AG10803 (cell line): ENCODE data around the gene NFATC1.

Source experiments
- DNase-seq: peaks from one replicate; pipeline ENCODE4 v3.0.0; 2010; ENCODE audit warnings: low read depth
- H3K4me3 ChIP-seq: 2 replicates; pipeline ENCODE4 v1.5.1; 2011; ENCODE audit warnings: mild to moderate bottlenecking, low read length, control low read depth
- TF ChIP-seq, protein P1 (sequence below): conservative IDR thresholded peaks from 2 replicates; pipeline ENCODE4 v1.5.1; 2011; ENCODE audit warnings: mild to moderate bottlenecking, low read length, control low read depth, inconsistent platforms

Gene NFATC1

DNA sequence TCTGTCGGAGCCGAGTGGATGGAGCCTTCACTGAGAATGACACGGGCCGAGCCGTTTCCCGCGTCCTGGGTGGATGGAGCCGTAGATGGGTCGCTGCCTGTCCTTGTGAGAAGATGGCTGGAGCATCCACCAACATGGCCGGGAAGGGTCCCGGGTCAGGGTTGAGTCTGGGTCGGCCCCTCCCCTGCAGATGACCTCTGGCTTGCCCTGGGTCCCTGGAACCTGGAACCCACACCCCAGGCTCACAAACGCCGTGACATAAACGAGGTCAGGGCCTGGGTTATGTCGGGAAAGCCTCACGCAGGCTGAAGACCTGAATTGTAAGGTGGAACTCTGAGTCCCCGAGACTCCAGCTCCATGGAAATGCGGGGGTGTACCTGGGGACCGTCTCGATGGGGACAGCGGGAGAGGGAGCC is 94.9 kb downstream of the NFATC1 start:
- H3K4me3 ChIP-seq = no peak overlapping the region
- DNase-seq = no peak

DNA sequence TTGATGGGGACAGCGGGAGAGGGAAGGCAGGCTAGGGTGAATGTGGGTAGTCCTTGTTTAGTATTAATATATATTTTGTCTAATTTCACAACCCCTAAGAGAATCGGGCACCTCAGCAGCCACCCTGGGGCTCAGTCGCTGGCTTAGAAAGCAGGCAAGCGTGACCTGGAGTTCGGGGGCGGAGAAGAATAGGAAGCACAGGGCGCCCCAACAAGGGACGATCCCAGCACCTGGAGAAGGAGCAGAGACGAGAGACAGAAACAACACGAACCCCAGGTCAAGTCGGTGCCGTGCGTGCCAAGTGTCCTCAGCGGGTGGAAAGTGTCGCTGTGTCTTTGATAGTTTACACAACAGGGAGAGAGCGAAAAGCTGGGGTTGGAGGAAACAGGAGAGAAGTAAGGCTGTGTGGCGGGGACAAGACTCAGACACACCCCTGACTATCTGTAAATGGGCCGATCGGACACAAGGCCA is 95.4 kb downstream of the NFATC1 start:
- TF ChIP-seq, protein P1, sequence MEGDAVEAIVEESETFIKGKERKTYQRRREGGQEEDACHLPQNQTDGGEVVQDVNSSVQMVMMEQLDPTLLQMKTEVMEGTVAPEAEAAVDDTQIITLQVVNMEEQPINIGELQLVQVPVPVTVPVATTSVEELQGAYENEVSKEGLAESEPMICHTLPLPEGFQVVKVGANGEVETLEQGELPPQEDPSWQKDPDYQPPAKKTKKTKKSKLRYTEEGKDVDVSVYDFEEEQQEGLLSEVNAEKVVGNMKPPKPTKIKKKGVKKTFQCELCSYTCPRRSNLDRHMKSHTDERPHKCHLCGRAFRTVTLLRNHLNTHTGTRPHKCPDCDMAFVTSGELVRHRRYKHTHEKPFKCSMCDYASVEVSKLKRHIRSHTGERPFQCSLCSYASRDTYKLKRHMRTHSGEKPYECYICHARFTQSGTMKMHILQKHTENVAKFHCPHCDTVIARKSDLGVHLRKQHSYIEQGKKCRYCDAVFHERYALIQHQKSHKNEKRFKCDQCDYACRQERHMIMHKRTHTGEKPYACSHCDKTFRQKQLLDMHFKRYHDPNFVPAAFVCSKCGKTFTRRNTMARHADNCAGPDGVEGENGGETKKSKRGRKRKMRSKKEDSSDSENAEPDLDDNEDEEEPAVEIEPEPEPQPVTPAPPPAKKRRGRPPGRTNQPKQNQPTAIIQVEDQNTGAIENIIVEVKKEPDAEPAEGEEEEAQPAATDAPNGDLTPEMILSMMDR = no peak
- DNase-seq = no peak
- no peak overlapping the region for H3K4me3 ChIP-seq

More for the DNA sequence above, 94.9 kb downstream of the NFATC1 start:
- TF ChIP-seq, protein P1 = no peak

DNA sequence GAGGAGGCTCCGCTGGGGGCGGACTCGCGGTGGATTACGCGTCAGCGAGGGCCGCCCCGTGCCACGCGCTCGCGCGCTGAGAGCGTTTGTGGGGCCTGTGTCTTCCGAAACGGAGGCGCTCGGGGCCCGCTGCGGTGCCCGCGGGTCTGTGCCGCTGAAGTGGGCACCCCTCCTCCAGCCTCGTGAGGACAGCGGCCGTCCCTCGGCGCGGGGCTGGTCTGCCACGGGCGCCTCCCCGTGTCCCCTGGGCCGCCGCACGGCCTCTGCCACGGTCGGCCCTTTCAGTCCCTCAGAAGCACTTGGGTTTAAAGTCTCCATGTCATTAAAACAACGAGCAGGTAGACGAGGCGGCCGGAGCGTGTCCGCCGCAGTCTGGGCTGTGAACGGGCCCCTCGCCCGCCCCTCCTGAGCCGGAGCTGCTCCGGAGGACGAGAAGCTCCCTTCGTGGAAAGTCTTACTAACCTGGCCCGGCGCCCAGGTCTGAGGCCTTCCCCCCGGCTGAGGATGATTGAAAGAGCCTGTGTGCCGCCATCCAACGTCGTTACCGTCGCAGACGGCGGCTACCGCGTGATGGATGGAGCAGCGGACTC is 97.6 kb downstream of the NFATC1 start:
- TF ChIP-seq, protein P1 = no peak
- DNase-seq = no peak
- H3K4me3 ChIP-seq = no peak overlapping the region

DNA sequence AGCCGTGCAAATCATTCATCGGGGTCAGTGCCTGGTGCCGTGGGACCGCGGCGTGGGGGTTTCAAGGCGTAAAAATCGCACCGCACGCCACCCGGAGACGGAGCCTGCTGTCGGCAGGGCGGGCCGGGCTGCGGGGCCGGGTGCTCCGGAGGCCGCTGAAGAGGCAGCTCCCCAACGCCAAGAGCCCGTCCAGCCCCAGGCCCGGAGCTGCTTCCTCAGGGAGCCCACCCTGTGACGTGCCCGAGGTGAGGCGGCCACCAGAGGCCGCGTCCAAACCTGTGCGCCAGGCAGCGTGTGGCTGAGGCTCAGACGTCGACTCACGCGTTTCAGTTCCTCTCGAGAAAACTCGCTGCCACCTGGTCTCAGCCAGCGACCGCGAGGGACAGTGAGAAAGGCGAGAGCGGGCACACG is 98.1 kb downstream of the NFATC1 start:
- H3K4me3 ChIP-seq = no peak overlapping the region
- no peak for DNase-seq
- TF ChIP-seq, protein P1 = no peak

DNA sequence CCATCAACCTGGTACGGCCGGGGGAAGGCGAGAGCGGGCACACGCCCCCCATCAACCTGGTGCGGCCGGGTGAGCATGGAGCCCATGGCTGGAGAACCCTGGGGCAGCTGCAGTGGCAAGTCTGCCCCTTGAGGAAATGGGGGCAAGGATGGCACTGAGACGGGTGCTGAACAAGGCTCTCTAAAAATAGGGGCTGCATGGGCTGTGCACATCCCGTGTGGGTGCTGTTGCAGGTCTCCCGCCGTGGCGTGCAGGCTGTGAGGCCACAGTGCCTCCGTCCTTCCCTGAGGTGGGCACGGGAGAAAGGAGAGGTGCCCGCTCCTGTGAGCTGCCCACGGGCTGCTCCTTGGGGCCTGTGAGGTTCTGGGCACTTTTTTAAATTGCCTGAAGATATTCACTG is 99.2 kb downstream of the NFATC1 start:
- H3K4me3 ChIP-seq = no peak overlapping the region
- DNase-seq = no peak
- TF ChIP-seq, protein P1 = no peak

DNA sequence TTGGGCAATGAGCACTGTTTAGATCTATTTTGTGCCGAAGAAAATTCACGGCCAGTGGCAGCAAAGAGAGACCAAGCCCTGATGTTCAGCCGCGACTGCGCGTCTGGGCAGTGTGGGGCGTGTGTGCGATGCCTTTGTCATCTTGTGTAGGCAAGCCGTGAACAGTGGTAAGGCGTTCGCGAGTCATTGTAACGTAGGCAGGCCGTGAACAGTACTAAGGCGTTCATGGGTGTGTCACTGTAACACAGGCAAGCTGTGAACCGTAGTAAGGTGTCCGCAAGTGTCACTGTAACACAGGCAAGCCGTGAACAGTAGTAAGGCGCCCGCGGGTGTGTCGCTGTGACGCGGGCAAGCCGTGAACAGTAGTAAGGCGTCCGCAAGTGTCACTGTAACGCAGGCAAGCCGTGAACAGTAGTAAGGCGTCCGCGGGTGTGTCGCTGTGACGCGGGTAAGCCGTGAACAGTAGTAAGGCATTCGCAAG is 99.9 kb downstream of the NFATC1 start:
- DNase-seq = no peak
- TF ChIP-seq, protein P1 = no peak
- no peak overlapping the region for H3K4me3 ChIP-seq

DNA sequence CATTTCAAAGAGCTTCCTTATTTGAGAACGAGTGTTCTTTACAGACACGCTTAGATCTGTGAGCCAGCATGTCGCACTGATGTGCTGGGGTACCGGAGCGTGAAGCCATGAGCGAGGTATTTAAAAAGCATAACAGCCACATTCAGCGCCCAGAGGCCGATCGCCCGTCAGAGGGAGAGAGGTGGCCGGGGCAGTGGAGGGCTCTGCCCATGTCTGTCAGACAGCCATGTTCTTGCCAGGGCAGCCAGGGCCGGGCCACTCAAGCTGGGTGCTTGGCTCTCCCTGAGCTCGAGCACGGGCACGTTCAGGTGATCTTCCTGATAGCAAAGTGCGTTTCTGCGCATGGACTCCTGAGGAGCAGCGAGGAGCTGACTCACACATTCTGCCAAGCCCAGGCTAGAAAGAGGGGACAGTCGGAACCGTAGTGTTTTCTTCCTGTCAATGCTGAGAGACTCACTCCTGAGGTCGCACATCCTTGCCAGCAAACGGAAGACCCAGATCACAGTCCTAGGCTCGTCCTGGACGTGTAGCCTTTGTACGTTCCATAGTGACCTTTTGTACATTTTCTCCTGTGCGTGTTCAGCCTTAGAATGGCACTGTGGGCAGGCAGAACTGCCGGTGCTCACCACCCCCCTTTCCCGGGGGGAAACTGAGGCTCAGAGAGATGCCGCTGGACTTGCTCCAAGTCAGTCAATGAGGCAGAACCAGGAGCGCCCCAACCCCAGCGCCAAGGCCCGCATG is 100.7 kb downstream of the NFATC1 start:
- TF ChIP-seq, protein P1 = no peak
- no peak overlapping the region for H3K4me3 ChIP-seq
- DNase-seq = no peak
